ENCODE data around the gene PTCHD1. TPM values are rescaled to one million over a fixed set of nuclear protein-coding genes. Genes with fewer than 3 reads are reported as not detected.

The PTCHD1 gene
- total and polyA plus RNA-seq, 2 experiments from 2014 or later: 3.0 to 7.7 TPM

GRCh38 chrX:23389196-23389792 lies 54.6 kb downstream of the PTCHD1 start:
- DNase-seq (ENCODE audit: low spot score): no peak
- 84% methylated on average over 8 of the region's 8 CpGs for WGBS (ENCODE audit: low lambda C conversion rate, missing lambda C conversion rate)
- H3K9me3 ChIP-seq (ENCODE audit: low read depth): no peaks in the 10 kb centered on the region
- H3K4me1 ChIP-seq (ENCODE audit: insufficient read depth): no peaks in the 10 kb centered on the region
- H2AFZ ChIP-seq: no peak overlapping the region
- TF ChIP-seq EZH2phosphoT487 (IDR thresholded peaks at IDR 0.05; ENCODE audit: low read depth, severe bottlenecking, unreplicated experiment) (no peak), EZH2 (IDR thresholded peaks at IDR 0.05; ENCODE audit: borderline replicate concordance) (no peak), CTCF (IDR thresholded peaks at IDR 0.05; ENCODE audit: poor library complexity) (no peak)
- no peak overlapping the region for H3K4me3 ChIP-seq
- no peaks in the 10 kb centered on the region for H3K9me2 ChIP-seq (replicated peaks; ENCODE audit: insufficient read depth)
- H3K27ac ChIP-seq: no peak overlapping the region
- no peaks in the 10 kb centered on the region for H3K36me3 ChIP-seq (replicated peaks; ENCODE audit: insufficient read depth, low read depth)
- H3K4me2 ChIP-seq: no peak overlapping the region
- H4K20me1 ChIP-seq (ENCODE audit: insufficient read depth, poor library complexity, severe bottlenecking): no peaks in the 10 kb centered on the region
- no peaks in the 10 kb centered on the region for H3K27me3 ChIP-seq
- H3K79me2 ChIP-seq: no peaks in the 10 kb centered on the region

- no peak for TF ChIP-seq EZH2 (IDR thresholded peaks at IDR 0.05; ENCODE audit: borderline replicate concordance)
- TF ChIP-seq CTCF (IDR thresholded peaks at IDR 0.05; ENCODE audit: poor library complexity): no peak
- TF ChIP-seq EZH2phosphoT487 (IDR thresholded peaks at IDR 0.05; ENCODE audit: low read depth, severe bottlenecking, unreplicated experiment): no peak
- Histone ChIP-seq H2AFZ (no peak overlapping the region), H3K27ac (no peak overlapping the region), H3K9me3 (ENCODE audit: low read depth) (no peaks in the 10 kb centered on the region), H3K36me3 (replicated peaks; ENCODE audit: insufficient read depth, low read depth) (no peaks in the 10 kb centered on the region), H3K27me3 (no peaks in the 10 kb centered on the region), H4K20me1 (ENCODE audit: insufficient read depth, poor library complexity, severe bottlenecking) (no peaks in the 10 kb centered on the region), H3K79me2 (no peaks in the 10 kb centered on the region), H3K4me1 (ENCODE audit: insufficient read depth) (no peaks in the 10 kb centered on the region), H3K4me3 (no peak overlapping the region), H3K9me2 (replicated peaks; ENCODE audit: insufficient read depth) (no peaks in the 10 kb centered on the region), H3K4me2 (no peak overlapping the region)
- DNase-seq (ENCODE audit: low spot score): no peak
- 94% methylated on average over 11 of the region's 11 CpGs for WGBS (ENCODE audit: low lambda C conversion rate, missing lambda C conversion rate)
Measured at GRCh38 chrX:23390979-23391378, 56.3 kb downstream of the PTCHD1 start.

- WGBS (ENCODE audit: low lambda C conversion rate, missing lambda C conversion rate): 69% methylated on average over 5 of the region's 5 CpGs
- Histone ChIP-seq H3K4me2 (no peak overlapping the region), H3K4me1 (ENCODE audit: insufficient read depth) (no peaks in the 10 kb centered on the region), H3K9me3 (ENCODE audit: low read depth) (no peaks in the 10 kb centered on the region), H3K27ac (peak overlapping the region; percentile 11), H3K4me3 (no peak overlapping the region), H3K9me2 (replicated peaks; ENCODE audit: insufficient read depth) (no peaks in the 10 kb centered on the region), H4K20me1 (ENCODE audit: insufficient read depth, poor library complexity, severe bottlenecking) (no peaks in the 10 kb centered on the region), H3K27me3 (no peaks in the 10 kb centered on the region), H3K79me2 (no peaks in the 10 kb centered on the region), H2AFZ (no peak overlapping the region), H3K36me3 (replicated peaks; ENCODE audit: insufficient read depth, low read depth) (no peaks in the 10 kb centered on the region)
- peak; percentile 9 for DNase-seq (ENCODE audit: low spot score)
- TF ChIP-seq EZH2phosphoT487 (IDR thresholded peaks at IDR 0.05; ENCODE audit: low read depth, severe bottlenecking, unreplicated experiment) (no peak), EZH2 (IDR thresholded peaks at IDR 0.05; ENCODE audit: borderline replicate concordance) (no peak), CTCF (IDR thresholded peaks at IDR 0.05; ENCODE audit: poor library complexity) (no peak)
Measured at GRCh38 chrX:23392195-23392594, 57.5 kb downstream of the PTCHD1 start.
